Activated CD4-positive, alpha-beta T cell treated with anti-CD3 and anti-CD28 coated beads for 48 hours (primary cell): ENCODE results near the gene EIF3I.

Source experiments
- DNase-seq: peaks from one replicate; pipeline ENCODE4 v3.0.0-alpha.2; 2020

The EIF3I gene

GRCh38 chr1:32198237-32199042 is 23.8 kb upstream of the EIF3I start:
- DNase-seq = no peak

GRCh38 chr1:32199043-32199716 is 23.0 kb upstream of the EIF3I start:
- no peak for DNase-seq

- no peak for DNase-seq
Measured at GRCh38 chr1:32199717-32200072, 22.5 kb upstream of the EIF3I start.

GRCh38 chr1:32200226-32201010 is 21.8 kb upstream of the EIF3I start, which contains the start of gene CCDC28B:
Gene CCDC28B (plus strand): TSS chr1:32200595. CDS start chr1:32201936, 1,341 bp downstream.
- DNase-seq = peak; percentile 59

- DNase-seq = peak; percentile 84
Measured at GRCh38 chr1:32201011-32201855, 21.0 kb upstream of the EIF3I start.

- DNase-seq = no peak
Measured at GRCh38 chr1:32204943-32205361, 17.3 kb upstream of the EIF3I start.

- peak; percentile 91 for DNase-seq
Measured at GRCh38 chr1:32205401-32206370, 16.5 kb upstream of the EIF3I start, which contains the start of gene IQCC. Gene IQCC (plus strand): TSS chr1:32205671. CDS start chr1:32205682, 11 bp downstream.

- no peak for DNase-seq
Measured at GRCh38 chr1:32208469-32208868, 13.7 kb upstream of the EIF3I start.

GRCh38 chr1:32208891-32209328 is 13.3 kb upstream of the EIF3I start, which contains the start of gene DCDC2B:
Gene DCDC2B (plus strand): TSS chr1:32209089. CDS start chr1:32209094, 5 bp downstream.
- no peak for DNase-seq

- DNase-seq = peak; percentile 71
Measured at GRCh38 chr1:32215629-32216480, 6.4 kb upstream of the EIF3I start.

GRCh38 chr1:32216566-32216965 is 5.6 kb upstream of the EIF3I start:
- no peak for DNase-seq

GRCh38 chr1:32219022-32219421 is 3.2 kb upstream of the EIF3I start:
- no peak for DNase-seq

GRCh38 chr1:32220746-32221580 is 1.2 kb upstream of the EIF3I start:
- no peak for DNase-seq

- DNase-seq = no peak
Measured at GRCh38 chr1:32221581-32221979, 627 bp upstream of the EIF3I start.

GRCh38 chr1:32223683-32224082 is 1.5 kb downstream of the EIF3I start:
- DNase-seq = no peak

GRCh38 chr1:32224285-32224684 is 2.1 kb downstream of the EIF3I start:
- no peak for DNase-seq

- no peak for DNase-seq
Measured at GRCh38 chr1:32228771-32229170, 6.6 kb downstream of the EIF3I start.

GRCh38 chr1:32231843-32232432 is 9.7 kb downstream of the EIF3I start:
- DNase-seq = no peak
